Caco-2 (cell line): ENCODE results near the gene RHEX. TPM values are rescaled to one million over a fixed set of nuclear protein-coding genes. Genes with fewer than 3 reads are reported as not detected.

Experiments used
- BruUV-seq: library from RNA; stranded (reverse); fragments of 400-500 nt; replicated peaks from 2 replicates; lab custom pipeline; 2021; lab: Mats Ljungman, UMichigan
- CTCF ChIA-PET: fragments of 300-600 bp; sonication (Branson Sonifier 250); formaldehyde crosslinking; loops from one replicate; lab custom pipeline; 2022; ENCODE audit warnings: antibody characterized with exemption; lab: Charles Lee
- POLR2A ChIA-PET: fragments of 300-600 bp; sonication (Branson Sonifier 250); formaldehyde crosslinking; loops from one replicate; lab custom pipeline; 2022; ENCODE audit warnings: antibody characterized with exemption; lab: Charles Lee
- DNase-seq, 2 experiments: peaks; one replicate each; pipeline versions ENCODE4 v3.0.0 to v3.0.0-alpha.2; 2020 to 2022
- H3K27me3 ChIP-seq: replicated peaks from 2 replicates; pipeline ENCODE4 v1.6.0; 2011; ENCODE audit warnings: low read length; ENCODE audit not compliant: control insufficient read depth, insufficient read depth
- H3K36me3 ChIP-seq: 2 replicates; pipeline ENCODE4 v1.5.1; 2011; ENCODE audit warnings: low read length; ENCODE audit not compliant: control insufficient read depth, insufficient read depth
- H3K4me1 ChIP-seq: fragments of 250-450 bp; sonication (Bioruptor Pico); 2 replicates; pipeline ENCODE4 v1.5.1; 2020; ENCODE audit warnings: mild to moderate bottlenecking
- H3K4me3 ChIP-seq: 2 replicates; pipeline ENCODE4 v1.5.1; 2011; ENCODE audit warnings: low read depth, mild to moderate bottlenecking, control low read depth, low read length
- H3K9me3 ChIP-seq: fragments of 250-450 bp; sonication (Bioruptor Pico); 2 replicates; pipeline ENCODE4 v1.5.1; 2020; ENCODE audit warnings: mild to moderate bottlenecking, moderate library complexity
- H3K27ac Mint-ChIP-seq: one replicate; pipeline ENCODE4 v1.8.0; 2022; ENCODE audit warnings: mixed read lengths; ENCODE audit not compliant: unreplicated experiment
- H3K27me3 Mint-ChIP-seq: one replicate; pipeline ENCODE4 v1.8.0; 2022; ENCODE audit warnings: mixed read lengths; ENCODE audit not compliant: insufficient read depth, unreplicated experiment
- H3K36me3 Mint-ChIP-seq: one replicate; pipeline ENCODE4 v1.8.0; 2022; ENCODE audit warnings: mild to moderate bottlenecking, mixed read lengths; ENCODE audit not compliant: insufficient read depth, unreplicated experiment
- H3K4me1 Mint-ChIP-seq: one replicate; pipeline ENCODE4 v1.8.0; 2022; ENCODE audit warnings: low read depth, mixed read lengths; ENCODE audit not compliant: unreplicated experiment
- H3K4me3 Mint-ChIP-seq: one replicate; pipeline ENCODE4 v1.8.0; 2022; ENCODE audit warnings: mild to moderate bottlenecking, moderate library complexity, mixed read lengths; ENCODE audit not compliant: unreplicated experiment
- H3K9me3 Mint-ChIP-seq: one replicate; pipeline ENCODE4 v1.8.0; 2022; ENCODE audit warnings: mixed read lengths; ENCODE audit not compliant: unreplicated experiment
- CTCF ChIP-seq, 2 experiments: fragments of 200-600 bp in 1 of 2; IDR thresholded peaks; 1 replicate in 1 of 2; 2 replicates in 1 of 2; pipeline versions ENCODE4 v1.5.1 to v1.8.0; 2011 to 2022; ENCODE audit warnings: antibody characterized with exemption in 1 of 2, control low read depth in 1 of 2, inconsistent platforms in 1 of 2, low read depth in 1 of 2, low read length in 1 of 2, mild to moderate bottlenecking in 1 of 2, moderate library complexity in 1 of 2; ENCODE audit not compliant: insufficient read depth in 1 of 2, severe bottlenecking in 1 of 2, unreplicated experiment in 1 of 2
- intact Hi-C: fragments of 100-400 bp; cut with micrococcal nuclease; formaldehyde crosslinking; loops from one replicate; pipeline ENCODE4 v1.10.0; 2022; ENCODE audit not compliant: unreplicated experiment
- total RNA-seq: library from RNA; stranded (reverse); gene quantifications from 2 replicates; pipeline ENCODE4 v1.2.3, GENCODE V29; 2022

The RHEX gene
- total RNA-seq, 1 experiment from 2014 or later, result not detected

- Mint-ChIP-seq H3K4me3 (no peak overlapping the region), H3K27ac (no peak overlapping the region), H3K36me3 (no peaks in the 10 kb centered on the region), H3K4me1 (no peaks in the 10 kb centered on the region), H3K9me3 (no peaks in the 10 kb centered on the region), H3K27me3 (no peaks in the 10 kb centered on the region)
- no peaks in the 10 kb centered on the region for H3K9me3 ChIP-seq
- no peak overlapping the region for H3K4me3 ChIP-seq
- CTCF ChIA-PET, result no interaction called here
- no TSS peak for BruUV-seq
- intact Hi-C loops, result no loop called here
- POLR2A ChIA-PET, result no interaction called here
- no peaks in the 10 kb centered on the region for H3K36me3 ChIP-seq
- no peak for DNase-seq
- H3K4me1 ChIP-seq, result no peaks in the 10 kb centered on the region
- no peak for TF ChIP-seq CTCF (IDR thresholded peaks at IDR 0.05; ENCODE audit: insufficient read depth in 1 of 2, low read depth in 1 of 2, low read length in 1 of 2, severe bottlenecking in 1 of 2, unreplicated experiment in 1 of 2)
- H3K27me3 ChIP-seq, result no peaks in the 10 kb centered on the region
Observed at GRCh38 chr1:206013026-206013795, 39.8 kb upstream of the RHEX start.

- Histone ChIP-seq H3K36me3 (no peaks in the 10 kb centered on the region), H3K9me3 (no peaks in the 10 kb centered on the region), H3K27me3 (no peaks in the 10 kb centered on the region), H3K4me3 (no peak overlapping the region), H3K4me1 (no peaks in the 10 kb centered on the region)
- H3K4me3 Mint-ChIP-seq, result no peak overlapping the region
- H3K36me3 Mint-ChIP-seq, result no peaks in the 10 kb centered on the region
- no peak overlapping the region for H3K27ac Mint-ChIP-seq
- ChIA-PET POLR2A (no interaction called here), CTCF (no interaction called here)
- DNase-seq, result no peak
- TF ChIP-seq CTCF (IDR thresholded peaks at IDR 0.05; ENCODE audit: insufficient read depth in 1 of 2, low read depth in 1 of 2, low read length in 1 of 2, severe bottlenecking in 1 of 2, unreplicated experiment in 1 of 2), result no peak
- intact Hi-C loops, result no loop called here
- no peaks in the 10 kb centered on the region for H3K4me1 Mint-ChIP-seq
- H3K9me3 Mint-ChIP-seq, result no peaks in the 10 kb centered on the region
- BruUV-seq, result no TSS peak
- H3K27me3 Mint-ChIP-seq, result no peaks in the 10 kb centered on the region
Observed at GRCh38 chr1:206014601-206015000, 38.4 kb upstream of the RHEX start.

GRCh38 chr1:206015071-206015470, 37.9 kb upstream of the RHEX start:
- Mint-ChIP-seq H3K27me3 (no peaks in the 10 kb centered on the region), H3K27ac (no peak overlapping the region), H3K9me3 (no peaks in the 10 kb centered on the region), H3K4me1 (no peaks in the 10 kb centered on the region), H3K36me3 (no peaks in the 10 kb centered on the region), H3K4me3 (no peak overlapping the region)
- DNase-seq, result no peak
- ChIA-PET POLR2A (no interaction called here), CTCF (no interaction called here)
- no peaks in the 10 kb centered on the region for H3K27me3 ChIP-seq
- intact Hi-C loops, result no loop called here
- H3K36me3 ChIP-seq, result no peaks in the 10 kb centered on the region
- no peak overlapping the region for H3K4me3 ChIP-seq
- no peaks in the 10 kb centered on the region for H3K4me1 ChIP-seq
- BruUV-seq, result no TSS peak
- no peak for TF ChIP-seq CTCF (IDR thresholded peaks at IDR 0.05; ENCODE audit: insufficient read depth in 1 of 2, low read depth in 1 of 2, low read length in 1 of 2, severe bottlenecking in 1 of 2, unreplicated experiment in 1 of 2)
- no peaks in the 10 kb centered on the region for H3K9me3 ChIP-seq
